ENCODE data around the gene ARHGEF28. TPM values are rescaled to one million over a fixed set of nuclear protein-coding genes. Genes with fewer than 3 reads are reported as not detected.

The ARHGEF28 gene
- total RNA-seq, 1 experiment from 2014 or later = 0.57 TPM

DNA sequence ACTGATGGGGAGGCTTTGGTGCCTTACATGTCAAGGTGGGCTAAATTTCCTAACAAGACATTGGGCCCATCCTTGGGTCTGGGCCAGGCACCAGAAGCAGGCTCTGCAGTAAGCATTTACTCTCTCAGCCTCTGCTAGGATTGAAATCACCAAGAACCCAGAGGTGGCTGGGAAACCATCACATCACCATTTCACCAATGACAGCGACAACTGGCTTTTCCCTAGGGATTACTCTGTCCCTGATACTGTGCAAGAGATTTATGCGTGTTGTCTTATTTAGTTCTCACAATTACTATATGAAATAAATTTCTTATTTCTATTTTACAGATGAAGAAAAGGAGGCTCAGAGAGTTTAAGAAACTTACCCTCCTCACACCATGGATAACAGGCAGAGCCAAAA lies 342.2 kb downstream of the ARHGEF28 start:
- Histone ChIP-seq H2BK12ac (ENCODE audit: insufficient read length, low read depth, low read length) (no peak overlapping the region), H4K5ac (ENCODE audit: insufficient read length, low read depth, low read length) (no peak overlapping the region), H4K8ac (replicated peaks; ENCODE audit: insufficient read length, low read depth, low read length) (no peak overlapping the region), H3K9ac (ENCODE audit: extremely low read depth, insufficient read length, low read length) (no peak overlapping the region), H2AK5ac (ENCODE audit: insufficient read length, low read length) (no peak overlapping the region), H4K91ac (ENCODE audit: insufficient read length, low read depth, low read length) (no peak overlapping the region), H3K56ac (ENCODE audit: insufficient read length, low read depth, low read length) (no peak overlapping the region), H2AFZ (ENCODE audit: low read length) (no peak overlapping the region), H2BK20ac (ENCODE audit: low read depth, low read length, poor library complexity, severe bottlenecking) (no peak overlapping the region), H3K9me3 (ENCODE audit: control insufficient read depth, low read depth, low read length) (no peaks in the 10 kb centered on the region), H2BK120ac (ENCODE audit: low read depth, low read length, poor library complexity, severe bottlenecking) (no peak overlapping the region), H2BK5ac (ENCODE audit: insufficient read length, low read length) (no peak overlapping the region), H4K20me1 (ENCODE audit: control insufficient read depth, insufficient read depth, insufficient read length) (no peaks in the 10 kb centered on the region), H3K27me3 (ENCODE audit: insufficient read depth, low read length) (no peaks in the 10 kb centered on the region), H3K4me2 (ENCODE audit: insufficient read depth, insufficient read length, low read length) (no peak overlapping the region), H3K23ac (ENCODE audit: insufficient read length, low read depth, low read length) (no peak overlapping the region), H3K27ac (ENCODE audit: insufficient read length, low read depth, low read length) (no peak overlapping the region), H3K14ac (ENCODE audit: insufficient read depth, low read length) (no peak overlapping the region), H3K23me2 (ENCODE audit: insufficient read length, low read depth, low read length, poor library complexity, severe bottlenecking) (no peaks in the 10 kb centered on the region), H2BK15ac (ENCODE audit: low read depth, low read length) (no peak overlapping the region), H3K18ac (ENCODE audit: insufficient read length, low read depth, low read length) (no peak overlapping the region), H3K79me1 (ENCODE audit: insufficient read depth, low read depth, low read length, poor library complexity, severe bottlenecking) (no peaks in the 10 kb centered on the region), H3K4ac (ENCODE audit: low read depth, low read length) (no peak overlapping the region), H3T11ph (ENCODE audit: low read length) (no peak overlapping the region), H3K4me1 (ENCODE audit: insufficient read depth, low read length) (no peaks in the 10 kb centered on the region), H3K79me2 (ENCODE audit: insufficient read depth, low read length) (no peaks in the 10 kb centered on the region)
- WGBS (ENCODE audit: extremely low coverage, insufficient read length, low lambda C conversion rate) = no CpG with 5 or more reads among the region's 2 CpGs
- TF ChIP-seq, protein P1, sequence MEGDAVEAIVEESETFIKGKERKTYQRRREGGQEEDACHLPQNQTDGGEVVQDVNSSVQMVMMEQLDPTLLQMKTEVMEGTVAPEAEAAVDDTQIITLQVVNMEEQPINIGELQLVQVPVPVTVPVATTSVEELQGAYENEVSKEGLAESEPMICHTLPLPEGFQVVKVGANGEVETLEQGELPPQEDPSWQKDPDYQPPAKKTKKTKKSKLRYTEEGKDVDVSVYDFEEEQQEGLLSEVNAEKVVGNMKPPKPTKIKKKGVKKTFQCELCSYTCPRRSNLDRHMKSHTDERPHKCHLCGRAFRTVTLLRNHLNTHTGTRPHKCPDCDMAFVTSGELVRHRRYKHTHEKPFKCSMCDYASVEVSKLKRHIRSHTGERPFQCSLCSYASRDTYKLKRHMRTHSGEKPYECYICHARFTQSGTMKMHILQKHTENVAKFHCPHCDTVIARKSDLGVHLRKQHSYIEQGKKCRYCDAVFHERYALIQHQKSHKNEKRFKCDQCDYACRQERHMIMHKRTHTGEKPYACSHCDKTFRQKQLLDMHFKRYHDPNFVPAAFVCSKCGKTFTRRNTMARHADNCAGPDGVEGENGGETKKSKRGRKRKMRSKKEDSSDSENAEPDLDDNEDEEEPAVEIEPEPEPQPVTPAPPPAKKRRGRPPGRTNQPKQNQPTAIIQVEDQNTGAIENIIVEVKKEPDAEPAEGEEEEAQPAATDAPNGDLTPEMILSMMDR (conservative IDR thresholded peaks at IDR 0.05) = no peak
- no peak for DNase-seq
- Mint-ChIP-seq H3K4me3 (no peak overlapping the region), H3K9me3 (no peaks in the 10 kb centered on the region), H3K27me3 (ENCODE audit: low read depth) (peaks cover 1% of the 10 kb centered on the region), H3K27ac (no peak overlapping the region), H3K4me1 (peaks cover 6 to 8% of the 10 kb centered on the region in 2 experiments; a peak in 3 of 4 replicates), H3K36me3 (ENCODE audit: insufficient read depth in 1 of 3, low read depth in 3 of 3) (no peaks in the 10 kb centered on the region)
